Measurements from ENCODE around the gene SETD3.

GRCh38 chr14:99454246-99454645, 26.4 kb downstream of the SETD3 start:
- TF ChIP-seq EZH2 (IDR thresholded peaks at IDR 0.05; ENCODE audit: insufficient read depth, poor library complexity, severe bottlenecking): no peak
- TF ChIP-seq EZH2phosphoT487 (IDR thresholded peaks at IDR 0.05; ENCODE audit: insufficient read depth, low read depth): no peak

Measured in GM23248 (cell line).